ENCODE data around the gene FILIP1L.

The FILIP1L gene

DNA sequence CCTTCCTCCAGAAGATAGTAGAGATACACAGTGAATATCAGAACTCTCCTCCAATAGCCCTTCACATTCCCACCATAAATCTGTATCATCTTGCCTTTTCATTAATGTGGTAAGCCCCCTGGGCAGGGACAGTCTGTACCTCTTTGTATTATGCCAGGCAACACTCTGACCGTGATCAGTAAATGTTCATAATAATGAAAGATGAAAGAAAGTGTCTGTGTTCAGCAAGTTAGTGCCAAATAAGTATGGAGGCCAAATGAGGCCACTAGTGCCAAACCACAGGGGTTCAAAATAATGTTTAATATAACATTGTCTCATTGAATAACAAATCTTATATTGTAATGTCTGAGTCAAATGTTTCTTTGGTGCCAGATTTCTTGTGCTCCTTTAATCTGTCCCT, 192.3 kb downstream of the FILIP1L start:
- DNase-seq (ENCODE audit: low spot score), result no peak

DNA sequence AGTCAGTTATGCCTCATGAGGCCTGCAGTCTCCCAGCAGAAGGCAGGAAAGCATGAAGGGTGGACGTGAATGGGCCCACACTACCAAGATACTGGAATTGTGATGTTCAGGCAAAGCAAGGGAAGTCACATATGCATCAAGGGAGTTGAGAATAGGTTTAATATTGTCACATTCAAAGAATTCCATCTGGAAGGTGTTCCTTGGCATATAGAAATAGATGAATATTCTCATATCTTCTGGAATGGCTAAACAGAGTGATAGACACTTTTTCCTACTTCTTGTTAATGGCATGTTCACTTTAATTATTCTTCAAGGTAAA, 193.0 kb downstream of the FILIP1L start:
- DNase-seq (ENCODE audit: low spot score), result no peak

DNA sequence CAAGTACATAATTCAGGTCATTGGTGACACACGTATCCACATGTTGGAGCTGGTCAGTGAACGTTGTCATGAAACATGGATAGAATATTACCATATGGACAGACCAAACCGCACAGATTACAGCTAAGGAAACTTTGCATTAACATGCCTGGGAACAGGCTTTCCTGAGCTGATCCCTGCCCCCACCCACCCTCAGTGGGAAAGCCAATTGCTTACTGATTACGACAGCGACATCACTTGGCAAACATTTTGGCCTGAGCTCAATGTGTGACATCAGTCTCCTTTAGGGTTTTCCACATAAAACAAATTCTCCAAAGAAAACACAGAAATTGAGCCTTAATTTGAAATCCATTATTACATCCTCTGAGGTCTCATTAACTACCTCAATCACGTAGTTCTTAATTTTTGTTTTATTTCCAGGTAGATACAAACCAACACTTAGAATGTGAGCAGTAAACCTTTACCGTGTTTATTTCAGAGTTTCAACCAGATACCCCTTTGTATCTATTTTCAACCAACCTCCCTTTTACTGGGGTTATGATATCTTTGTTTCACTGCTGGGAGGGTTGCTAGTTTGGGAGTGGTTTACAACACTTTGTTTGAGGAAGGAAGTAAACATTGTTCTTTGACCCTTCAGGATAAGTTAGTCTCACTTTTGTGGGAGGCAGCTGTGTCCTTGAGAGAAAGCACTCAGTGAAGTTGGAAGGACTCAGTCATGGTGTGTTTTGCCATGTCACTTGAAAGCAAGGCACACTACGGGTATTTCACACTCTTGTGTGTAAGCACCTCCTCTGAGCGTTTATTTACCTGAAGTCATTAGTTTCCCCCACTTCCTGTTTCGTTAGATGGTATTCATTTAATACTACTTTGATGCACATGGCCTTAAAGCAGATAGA, 193.6 kb downstream of the FILIP1L start:
- DNase-seq (ENCODE audit: low spot score), result no peak

DNA sequence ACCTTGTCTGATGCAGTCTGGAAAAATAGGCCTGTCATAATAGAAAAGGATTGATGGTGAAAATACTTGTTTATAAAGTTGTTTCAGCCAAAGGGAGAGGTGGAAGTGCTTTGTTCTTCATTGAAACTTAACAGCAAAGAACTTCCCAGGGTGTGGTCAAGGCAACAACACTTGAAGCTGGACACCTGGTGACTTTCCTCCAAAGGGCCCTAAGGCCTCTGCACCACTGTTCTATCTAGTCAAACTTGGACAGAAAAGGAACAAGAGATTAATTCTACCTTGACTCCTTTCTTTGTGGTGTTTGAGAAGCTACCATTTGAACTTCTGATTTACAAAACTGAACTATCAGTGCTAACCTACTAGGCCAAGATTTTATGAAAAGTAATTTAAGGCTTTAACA, 194.6 kb downstream of the FILIP1L start:
- no peak for DNase-seq (ENCODE audit: low spot score)

DNA sequence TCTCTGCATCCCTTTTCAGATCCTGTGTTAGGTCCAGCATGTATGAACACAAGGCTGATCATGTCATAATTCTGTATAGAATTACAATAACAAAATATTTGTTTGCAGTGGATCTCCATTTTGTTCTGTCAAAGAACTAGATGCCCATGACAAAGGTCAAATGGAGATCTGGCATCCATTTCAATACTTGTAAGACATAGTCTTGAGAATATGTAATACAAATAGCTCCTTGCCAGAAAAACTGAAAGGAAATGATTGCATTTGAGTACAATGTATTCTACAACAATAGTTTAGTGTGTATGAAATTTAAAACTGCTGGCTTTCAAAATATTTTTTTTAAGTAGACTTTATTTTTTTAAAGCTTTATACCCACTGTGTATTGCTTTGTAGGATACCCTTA, 195.6 kb downstream of the FILIP1L start:
- DNase-seq (ENCODE audit: low spot score), result no peak

DNA sequence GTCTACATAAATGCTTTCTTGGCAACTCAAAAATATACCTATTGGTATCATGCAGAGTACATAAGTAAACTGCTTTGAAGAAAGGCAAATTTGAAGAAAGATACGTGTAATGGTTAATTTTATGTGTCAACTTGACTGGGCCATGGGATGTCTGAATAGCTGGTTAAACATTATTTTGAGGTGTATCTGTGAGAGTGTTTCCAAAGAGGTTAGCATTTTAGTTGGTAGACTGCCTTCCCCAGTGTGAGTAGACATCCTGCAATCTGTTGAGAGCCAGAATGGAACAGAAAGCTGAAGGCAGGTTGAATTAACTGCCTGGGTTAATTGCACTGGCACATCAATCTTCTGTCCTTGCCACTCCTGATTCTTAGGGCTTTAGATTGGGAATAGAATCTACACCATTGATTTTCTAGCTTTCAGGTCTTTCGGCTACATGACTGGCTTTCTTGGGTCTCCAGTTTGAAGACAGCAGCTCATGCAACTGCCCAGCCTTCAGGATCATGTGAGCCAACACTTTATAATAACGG, 198.3 kb downstream of the FILIP1L start:
- DNase-seq (ENCODE audit: low spot score), result no peak

DNA sequence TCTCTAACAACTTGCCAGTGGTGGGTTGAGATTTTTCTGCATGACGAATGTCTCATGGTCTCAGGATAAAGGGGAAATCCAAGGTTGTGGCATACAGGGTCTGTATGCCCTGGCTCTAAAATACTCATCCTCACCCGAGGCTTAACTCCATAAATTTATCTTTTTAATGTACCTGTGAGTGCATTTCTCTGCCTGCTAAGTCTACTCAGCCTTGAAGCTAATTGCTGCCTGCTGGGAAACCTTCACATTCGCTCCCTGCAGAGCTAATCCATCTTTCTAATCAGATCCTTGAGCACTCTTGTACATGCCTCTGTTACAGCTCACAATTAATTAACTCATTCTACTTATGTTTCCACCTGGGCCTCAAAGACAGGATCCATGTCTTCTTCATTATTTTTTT, 202.9 kb downstream of the FILIP1L start:
- no peak for DNase-seq (ENCODE audit: low spot score)

DNA sequence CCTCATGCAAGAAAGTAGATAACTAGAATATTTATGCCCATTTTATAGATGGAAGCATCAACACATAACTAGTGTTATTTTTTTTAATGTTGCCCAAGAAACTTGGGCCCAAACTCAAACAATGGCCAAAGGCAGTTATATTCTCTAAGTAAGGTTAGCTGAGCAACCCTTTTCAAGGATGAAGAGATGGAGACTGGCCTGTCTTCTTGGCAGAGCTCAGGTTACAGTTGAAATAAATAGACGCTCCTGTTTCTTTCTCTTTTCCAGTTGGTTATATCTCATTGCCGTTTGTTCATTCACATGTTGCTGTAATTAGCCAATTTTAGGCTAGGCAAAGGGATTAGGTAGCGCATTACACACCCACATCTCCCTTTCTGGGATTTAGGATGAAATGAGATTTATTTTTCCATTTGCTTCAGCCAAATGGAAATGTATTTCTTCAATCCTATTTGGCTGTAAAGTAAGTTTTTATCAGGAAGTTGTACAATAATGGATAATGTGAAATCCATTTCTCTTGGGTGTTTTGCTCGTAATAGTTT, 203.5 kb downstream of the FILIP1L start:
- no peak for DNase-seq (ENCODE audit: low spot score)

DNA sequence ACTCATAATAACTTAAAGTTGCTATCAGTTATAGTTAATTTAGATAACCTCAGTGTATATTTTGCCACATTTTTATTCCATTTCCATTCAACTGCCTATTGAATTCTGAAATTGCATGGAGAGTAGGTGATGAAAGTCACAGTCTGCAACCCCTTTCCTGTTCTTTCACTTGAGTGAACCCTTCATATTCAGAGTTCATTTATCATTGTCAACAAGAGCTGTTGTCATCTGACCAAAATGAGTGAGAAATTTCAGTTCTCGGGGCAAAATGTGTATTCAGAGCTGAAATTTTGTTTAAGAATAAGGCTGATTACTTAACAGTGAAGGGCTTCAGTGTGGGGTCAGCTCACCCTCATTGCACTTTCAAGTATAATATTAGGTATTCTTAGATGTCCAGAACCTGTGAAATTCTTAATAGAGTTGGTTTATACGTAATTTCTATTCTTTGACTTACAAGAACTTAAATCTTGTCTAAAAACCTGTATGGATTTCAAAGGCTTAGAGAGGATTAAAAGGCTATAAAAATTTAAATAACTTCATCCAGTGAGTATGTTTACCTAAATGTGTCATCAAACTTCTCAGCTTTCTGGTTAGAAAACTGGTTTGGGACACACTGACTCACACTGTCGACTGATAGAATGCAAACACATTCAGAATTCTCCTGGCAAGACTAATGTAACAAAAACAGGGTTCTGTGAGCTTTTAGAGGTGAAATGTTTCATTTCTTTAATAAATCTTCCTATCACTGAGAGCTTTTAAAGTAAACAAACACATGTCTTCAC, 204.4 kb downstream of the FILIP1L start:
- no peak for DNase-seq (ENCODE audit: low spot score)

DNA sequence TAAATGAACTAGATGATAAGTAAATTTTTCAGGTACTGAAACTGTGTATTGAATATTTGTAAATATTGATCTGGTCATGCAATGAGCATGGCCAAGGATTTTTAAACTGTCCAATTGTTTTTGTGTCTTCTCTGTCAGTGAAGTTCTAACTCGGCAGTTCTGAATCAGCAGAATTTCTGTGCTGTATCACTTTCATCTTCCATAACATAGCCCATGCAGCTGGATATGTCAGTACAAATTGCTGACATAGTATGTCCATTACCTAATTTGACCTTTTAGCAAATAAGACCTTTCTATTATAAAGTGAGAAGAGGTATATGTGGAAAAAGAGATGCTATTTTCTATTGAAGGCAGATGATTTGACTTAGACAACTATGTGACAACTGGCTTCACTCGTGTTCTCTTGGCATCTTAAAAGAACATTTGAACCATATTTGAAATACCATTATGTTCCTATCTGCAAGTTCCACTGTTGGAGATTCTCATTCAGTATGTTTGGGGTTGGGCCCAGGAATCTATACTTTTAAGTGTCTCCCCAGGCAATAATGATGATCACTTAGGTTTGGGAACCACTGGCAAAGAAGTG, 206.2 kb downstream of the FILIP1L start:
- DNase-seq (ENCODE audit: low spot score), result no peak

DNA sequence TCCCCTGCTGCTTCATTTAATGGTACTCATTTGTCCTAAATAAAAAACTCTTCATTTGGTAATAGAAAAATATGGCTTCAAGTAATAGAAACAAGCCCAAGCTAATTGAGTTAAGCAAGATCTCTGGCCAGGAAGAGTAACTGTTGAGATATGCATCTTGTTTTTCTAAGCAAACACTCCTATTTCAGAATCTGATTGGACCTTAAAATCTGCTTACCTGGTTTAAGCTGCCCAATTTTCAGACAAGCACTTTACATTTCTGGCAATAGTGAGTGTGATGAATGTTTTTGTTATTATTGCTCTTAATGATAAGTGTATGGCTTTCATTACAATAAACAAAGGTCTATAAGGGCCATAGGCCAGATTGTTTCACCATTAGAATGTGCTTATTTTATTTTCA, 210.4 kb downstream of the FILIP1L start:
- no peak for DNase-seq (ENCODE audit: low spot score)

DNA sequence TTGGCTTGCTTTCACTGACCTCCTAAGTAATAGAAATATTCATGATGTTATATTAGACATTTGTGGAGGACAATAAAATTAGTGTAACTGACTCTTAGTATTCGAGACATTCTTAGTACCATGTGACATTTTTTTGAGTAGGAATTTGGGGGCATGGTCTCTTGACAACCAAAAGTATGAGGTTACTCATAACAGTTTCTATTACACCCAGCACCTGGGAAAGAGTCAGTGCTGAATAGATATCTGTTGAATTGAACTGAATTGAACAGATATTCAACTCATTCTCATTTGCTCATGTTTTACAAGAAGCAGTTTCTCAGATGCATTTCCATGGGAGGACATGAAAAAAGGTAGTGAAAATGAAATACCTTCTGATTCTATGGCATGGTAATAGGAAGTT, 212.2 kb downstream of the FILIP1L start:
- no peak for DNase-seq (ENCODE audit: low spot score)

DNA sequence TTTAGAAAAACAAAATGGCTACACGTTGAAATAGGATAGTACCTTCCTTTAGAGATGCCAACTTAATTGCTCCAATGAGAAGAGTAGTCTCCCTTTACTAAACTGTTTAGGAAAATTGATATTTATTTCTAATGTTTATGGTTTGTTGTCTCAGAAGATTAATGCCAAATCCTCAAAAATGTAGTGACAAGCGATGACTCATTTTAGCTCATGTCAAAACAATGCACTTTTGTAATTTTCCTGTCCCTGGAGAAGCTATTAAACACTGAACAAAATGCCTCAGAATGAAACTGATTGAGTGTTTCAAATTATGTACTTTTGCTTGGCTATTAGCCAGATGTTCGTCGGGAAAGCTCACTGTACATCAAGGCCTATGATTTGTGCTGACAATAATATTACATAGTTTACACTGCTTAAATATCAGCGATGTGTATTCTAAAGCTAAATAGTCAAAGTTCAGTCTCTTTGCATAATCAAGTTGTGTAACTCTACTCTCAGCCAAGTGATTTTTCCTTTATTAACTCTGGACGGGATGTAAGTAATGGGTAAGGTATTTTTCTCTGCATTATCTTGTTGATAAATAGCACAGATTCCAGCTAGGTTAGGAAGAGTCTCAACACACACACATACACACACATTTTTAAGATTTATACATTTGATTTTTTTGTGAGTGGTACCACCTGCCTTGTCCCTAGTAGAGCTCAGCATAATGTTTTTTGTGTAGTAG, 212.9 kb downstream of the FILIP1L start:
- no peak for DNase-seq (ENCODE audit: low spot score)

DNA sequence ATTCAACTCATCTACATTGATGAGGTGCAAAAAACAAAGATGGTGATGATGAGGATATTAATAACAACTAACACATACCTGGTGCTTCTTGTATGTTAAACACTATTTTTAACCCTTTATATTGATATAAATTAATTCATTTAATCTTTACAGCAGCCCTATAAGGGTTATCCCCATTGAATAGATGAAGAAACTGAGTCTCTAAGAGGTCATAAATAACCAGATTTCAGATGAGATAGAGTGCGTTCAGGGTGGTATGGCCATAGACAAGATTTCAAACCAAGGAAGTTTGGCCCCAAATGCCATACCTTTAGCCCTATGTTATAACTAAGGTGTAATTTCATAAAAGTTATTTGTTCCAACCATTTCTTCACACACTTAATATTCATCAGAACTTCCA, 214.1 kb downstream of the FILIP1L start:
- no peak for DNase-seq (ENCODE audit: low spot score)

DNA sequence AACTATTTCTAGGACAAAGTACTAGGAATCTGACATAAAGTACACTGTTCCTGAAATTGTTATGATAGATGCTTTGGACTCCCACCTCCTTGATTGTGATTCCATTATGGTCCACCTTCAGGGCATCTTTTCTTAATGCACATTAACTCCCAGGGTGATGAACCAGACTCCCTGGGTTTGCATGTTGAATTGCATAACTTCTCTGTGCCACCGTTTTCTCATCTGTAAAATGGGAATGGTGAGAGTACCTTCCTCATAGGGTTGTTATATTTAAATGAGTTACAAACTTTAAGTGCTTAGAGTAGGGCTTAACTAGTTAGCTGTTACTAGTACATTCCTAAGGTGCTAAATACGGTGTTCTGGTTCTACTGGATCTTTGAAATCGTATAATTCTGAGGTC, 214.7 kb downstream of the FILIP1L start:
- DNase-seq (ENCODE audit: low spot score), result no peak

DNA sequence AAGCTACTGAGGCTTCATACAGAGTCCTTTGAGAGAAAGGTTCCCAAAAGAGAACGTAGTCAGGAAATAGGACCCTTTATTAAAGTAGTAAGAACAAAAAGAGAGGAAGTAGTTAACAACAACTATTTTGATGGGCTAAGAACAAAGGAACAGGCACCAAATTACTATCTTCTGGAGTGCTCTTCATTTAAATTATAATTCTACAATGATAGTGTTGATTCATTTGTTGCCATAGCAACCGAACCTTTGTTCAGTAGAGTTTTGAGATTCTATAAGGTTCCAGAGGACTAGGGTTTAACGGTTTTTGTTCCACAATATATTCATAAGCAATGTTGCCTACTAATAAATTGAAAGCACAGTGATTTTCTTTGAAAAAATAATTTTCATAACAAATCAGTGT, 217.8 kb downstream of the FILIP1L start:
- no peak for DNase-seq (ENCODE audit: low spot score)

DNA sequence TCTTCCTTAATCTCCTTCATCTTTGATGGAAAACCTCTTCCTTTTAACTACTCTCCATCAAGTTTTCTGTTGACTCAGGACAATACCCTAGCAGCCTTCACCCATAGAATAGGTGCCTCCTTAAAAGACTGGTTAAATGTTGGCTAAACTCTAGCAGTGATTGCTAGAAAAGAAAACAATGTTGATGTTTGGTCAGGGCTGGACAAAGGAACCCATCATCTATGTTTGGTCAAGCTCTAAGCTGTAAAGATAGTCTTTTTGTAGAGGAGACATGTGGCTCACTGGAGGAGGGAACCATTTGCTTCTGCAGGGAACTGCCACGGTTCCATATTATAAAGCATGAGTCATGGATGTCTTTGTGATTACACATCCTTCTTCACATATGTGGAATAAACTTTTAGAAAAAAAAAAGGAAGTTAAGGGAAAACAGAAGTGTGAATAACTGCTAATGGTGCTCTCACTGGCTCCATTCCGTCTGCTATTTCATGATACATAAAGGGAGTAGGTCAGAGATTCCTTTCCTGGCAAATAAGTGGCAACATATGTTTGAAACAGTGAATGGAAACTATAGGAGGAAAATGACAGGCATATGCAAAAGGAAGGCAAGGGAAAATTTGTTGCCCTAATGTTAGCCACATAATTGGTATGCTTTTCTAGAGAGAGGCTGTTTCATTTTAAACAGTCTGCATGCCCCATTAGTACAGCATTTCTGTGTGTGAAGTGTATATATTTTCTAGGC, 218.4 kb downstream of the FILIP1L start:
- no peak for DNase-seq (ENCODE audit: low spot score)

DNA sequence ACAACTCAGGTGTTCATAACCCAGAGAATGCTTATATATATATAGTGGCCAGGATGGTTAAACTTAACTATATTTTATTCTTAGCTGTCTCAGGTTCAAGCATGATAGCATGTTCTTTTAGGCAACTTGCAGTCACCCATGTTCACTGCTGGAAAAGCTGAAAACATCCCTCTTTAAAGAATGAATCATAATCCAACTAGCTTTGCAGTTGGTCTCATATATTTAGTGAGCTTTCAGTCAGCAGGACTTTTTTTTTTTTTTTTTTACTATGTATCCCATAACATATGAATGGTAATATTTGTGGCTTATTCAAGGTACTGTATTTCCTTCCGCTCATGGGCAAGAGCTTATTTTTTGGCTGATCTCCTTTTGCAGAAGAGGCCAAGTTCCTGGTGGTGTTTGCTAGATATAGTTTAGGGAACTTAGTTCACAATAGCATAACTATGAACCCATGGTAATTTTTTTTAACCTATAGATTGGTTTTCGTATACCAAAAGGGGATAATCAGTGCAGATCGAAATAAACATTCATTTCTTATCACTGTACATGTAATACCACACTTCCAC, 219.1 kb downstream of the FILIP1L start:
- no peak for DNase-seq (ENCODE audit: low spot score)

DNA sequence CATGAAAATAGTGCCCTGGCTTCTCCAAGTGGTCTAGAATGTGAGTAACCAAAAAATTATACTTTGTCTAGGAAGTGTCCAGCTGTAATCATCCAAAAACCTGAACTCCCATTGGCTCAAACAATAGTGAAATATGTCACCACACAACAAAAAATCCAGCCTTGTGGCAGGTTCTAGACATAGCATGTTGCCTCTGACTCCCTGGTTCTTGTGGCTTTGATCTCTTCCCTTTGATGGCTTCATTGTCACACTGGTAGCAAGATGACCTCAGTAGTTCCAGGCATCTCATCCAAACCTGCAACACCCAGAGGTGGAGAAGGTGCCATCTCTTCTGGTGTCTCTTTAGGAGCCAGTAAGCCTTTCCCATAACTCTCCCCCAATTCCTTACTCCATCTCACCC, 222.0 kb downstream of the FILIP1L start:
- no peak for DNase-seq (ENCODE audit: low spot score)

DNA sequence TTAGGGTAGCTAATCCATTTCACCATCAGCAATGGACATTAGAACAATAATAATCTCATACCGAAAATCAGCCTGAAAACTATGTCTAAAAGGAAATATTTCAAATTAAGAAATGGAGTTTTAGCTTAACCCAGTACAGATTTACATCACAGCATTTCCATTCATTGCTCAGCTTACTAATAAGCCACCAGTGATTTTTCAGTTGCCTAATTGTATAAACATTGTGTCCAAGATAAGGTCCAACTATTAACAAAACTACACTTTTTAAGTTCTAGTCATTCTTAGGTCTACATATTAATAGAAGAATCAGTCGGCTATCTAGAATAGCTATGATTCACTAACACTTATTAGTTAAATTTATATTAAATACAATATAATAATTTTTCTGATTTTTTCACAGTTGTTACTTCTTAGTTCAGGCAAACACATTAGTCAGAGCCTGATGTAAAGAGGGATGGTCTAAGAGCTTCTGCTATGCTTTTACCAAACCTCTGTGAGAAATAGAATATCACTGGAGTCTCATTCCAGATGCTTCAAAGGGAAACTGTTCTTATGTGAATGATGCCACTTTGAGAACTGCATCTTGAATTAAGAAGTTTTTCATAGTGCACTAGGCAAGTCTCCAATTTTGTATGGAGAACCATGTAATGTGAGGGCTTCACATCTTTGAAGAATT, 222.6 kb downstream of the FILIP1L start:
- DNase-seq (ENCODE audit: low spot score), result no peak
